Gastrocnemius medialis (tissue), 4 donors: Measurements from ENCODE around the gene BCL11B.

ENCODE experiments used
- POLR2A ChIP-seq, 2 donors: fragments of 450-650 bp; IDR thresholded peaks; one replicate each; pipeline ENCODE4 v1.6.1; 2017; ENCODE audit warnings: antibody characterized with exemption in 2 of 2, mild to moderate bottlenecking in 2 of 2, moderate library complexity in 2 of 2
- TF ChIP-seq, protein P1 (sequence below), 5 experiments: fragments of 450-650 bp in 3 of 5; fragments of 200-600 bp in 2 of 5; sonication (generic) in 2 of 5; IDR thresholded peaks in 4 of 5; conservative IDR thresholded peaks in 1 of 5; 1 replicate in 4 of 5; 2 replicates in 1 of 5; pipeline ENCODE4 v1.5.1; 2016 to 2019; ENCODE audit warnings: antibody characterized with exemption in 5 of 5, mild to moderate bottlenecking in 3 of 5, moderate library complexity in 3 of 5

- TF ChIP-seq, protein P1, sequence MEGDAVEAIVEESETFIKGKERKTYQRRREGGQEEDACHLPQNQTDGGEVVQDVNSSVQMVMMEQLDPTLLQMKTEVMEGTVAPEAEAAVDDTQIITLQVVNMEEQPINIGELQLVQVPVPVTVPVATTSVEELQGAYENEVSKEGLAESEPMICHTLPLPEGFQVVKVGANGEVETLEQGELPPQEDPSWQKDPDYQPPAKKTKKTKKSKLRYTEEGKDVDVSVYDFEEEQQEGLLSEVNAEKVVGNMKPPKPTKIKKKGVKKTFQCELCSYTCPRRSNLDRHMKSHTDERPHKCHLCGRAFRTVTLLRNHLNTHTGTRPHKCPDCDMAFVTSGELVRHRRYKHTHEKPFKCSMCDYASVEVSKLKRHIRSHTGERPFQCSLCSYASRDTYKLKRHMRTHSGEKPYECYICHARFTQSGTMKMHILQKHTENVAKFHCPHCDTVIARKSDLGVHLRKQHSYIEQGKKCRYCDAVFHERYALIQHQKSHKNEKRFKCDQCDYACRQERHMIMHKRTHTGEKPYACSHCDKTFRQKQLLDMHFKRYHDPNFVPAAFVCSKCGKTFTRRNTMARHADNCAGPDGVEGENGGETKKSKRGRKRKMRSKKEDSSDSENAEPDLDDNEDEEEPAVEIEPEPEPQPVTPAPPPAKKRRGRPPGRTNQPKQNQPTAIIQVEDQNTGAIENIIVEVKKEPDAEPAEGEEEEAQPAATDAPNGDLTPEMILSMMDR (IDR thresholded peaks at IDR 0.05 in 4 of 5, conservative IDR thresholded peaks at IDR 0.05 in 1 of 5) = no peak
- no peak for TF ChIP-seq POLR2A (IDR thresholded peaks at IDR 0.05)
These were observed 102.1 kb downstream of the BCL11B start for GRCh38 chr14:99169776-99170356.
